Peyer's patch (tissue), 4 donors: ENCODE results near the gene CISH.

ENCODE experiments used
- POLR2A ChIP-seq, 2 donors: fragments of 450-650 bp; IDR thresholded peaks; one replicate each; pipeline ENCODE4 v1.5.1; 2017; ENCODE audit warnings: antibody characterized with exemption in 2 of 2, mild to moderate bottlenecking in 2 of 2, moderate library complexity in 2 of 2
- TF ChIP-seq, protein P1 (sequence below), 6 experiments: fragments of 450-650 bp in 4 of 6; fragments of 200-600 bp in 2 of 6; sonication (generic) in 1 of 6; IDR thresholded peaks; one replicate each; pipeline ENCODE4 v1.5.1; 2017 to 2019; ENCODE audit warnings: antibody characterized with exemption in 6 of 6, mild to moderate bottlenecking in 3 of 6, moderate library complexity in 1 of 6

- TF ChIP-seq, protein P1, sequence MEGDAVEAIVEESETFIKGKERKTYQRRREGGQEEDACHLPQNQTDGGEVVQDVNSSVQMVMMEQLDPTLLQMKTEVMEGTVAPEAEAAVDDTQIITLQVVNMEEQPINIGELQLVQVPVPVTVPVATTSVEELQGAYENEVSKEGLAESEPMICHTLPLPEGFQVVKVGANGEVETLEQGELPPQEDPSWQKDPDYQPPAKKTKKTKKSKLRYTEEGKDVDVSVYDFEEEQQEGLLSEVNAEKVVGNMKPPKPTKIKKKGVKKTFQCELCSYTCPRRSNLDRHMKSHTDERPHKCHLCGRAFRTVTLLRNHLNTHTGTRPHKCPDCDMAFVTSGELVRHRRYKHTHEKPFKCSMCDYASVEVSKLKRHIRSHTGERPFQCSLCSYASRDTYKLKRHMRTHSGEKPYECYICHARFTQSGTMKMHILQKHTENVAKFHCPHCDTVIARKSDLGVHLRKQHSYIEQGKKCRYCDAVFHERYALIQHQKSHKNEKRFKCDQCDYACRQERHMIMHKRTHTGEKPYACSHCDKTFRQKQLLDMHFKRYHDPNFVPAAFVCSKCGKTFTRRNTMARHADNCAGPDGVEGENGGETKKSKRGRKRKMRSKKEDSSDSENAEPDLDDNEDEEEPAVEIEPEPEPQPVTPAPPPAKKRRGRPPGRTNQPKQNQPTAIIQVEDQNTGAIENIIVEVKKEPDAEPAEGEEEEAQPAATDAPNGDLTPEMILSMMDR (IDR thresholded peaks at IDR 0.05): no peak
- no peak for TF ChIP-seq POLR2A (IDR thresholded peaks at IDR 0.05)
Observed at GRCh38 chr3:50648944-50649343, 37.4 kb upstream of the CISH start.
